H9 (cell line): ENCODE data around the gene FLNC. TPM values are rescaled to one million over a fixed set of nuclear protein-coding genes. Genes with fewer than 3 reads are reported as not detected.

ENCODE experiments used
- DNase-seq: peaks from one replicate; pipeline ENCODE4 v3.0.0-alpha.2; 2017
- H2AFZ ChIP-seq: one replicate; pipeline ENCODE4 v1.6.1; 2013; ENCODE audit warnings: mild to moderate bottlenecking, low read length, control low read depth, moderate library complexity
- H2AK5ac ChIP-seq: 2 replicates; pipeline ENCODE4 v1.6.1; 2013; ENCODE audit warnings: low read length, control low read depth, mixed read lengths; ENCODE audit not compliant: insufficient read length
- H2BK120ac ChIP-seq: one replicate; pipeline ENCODE4 v1.6.1; 2013; ENCODE audit warnings: low read depth, mild to moderate bottlenecking, low read length, control low read depth, inconsistent platforms; ENCODE audit not compliant: poor library complexity, severe bottlenecking
- H2BK12ac ChIP-seq: 2 replicates; pipeline ENCODE4 v1.6.1; 2013; ENCODE audit warnings: low read length, control low read depth, mixed read lengths, low read depth; ENCODE audit not compliant: insufficient read length
- H2BK15ac ChIP-seq: 2 replicates; pipeline ENCODE4 v1.6.1; 2013; ENCODE audit warnings: low read depth, low read length, control low read depth
- H2BK20ac ChIP-seq: one replicate; pipeline ENCODE4 v1.6.1; 2013; ENCODE audit warnings: low read depth, mild to moderate bottlenecking, low read length, control low read depth, inconsistent platforms; ENCODE audit not compliant: poor library complexity, severe bottlenecking
- H2BK5ac ChIP-seq: 2 replicates; pipeline ENCODE4 v1.6.1; 2013; ENCODE audit warnings: low read length, control low read depth, mixed read lengths; ENCODE audit not compliant: insufficient read length
- H3K14ac ChIP-seq: 2 replicates; pipeline ENCODE4 v1.6.1; 2013; ENCODE audit warnings: low read length, control low read depth; ENCODE audit not compliant: insufficient read depth
- H3K18ac ChIP-seq: 2 replicates; pipeline ENCODE4 v1.6.1; 2013; ENCODE audit warnings: low read depth, mild to moderate bottlenecking, mixed read lengths, low read length, control low read depth; ENCODE audit not compliant: insufficient read length
- H3K23ac ChIP-seq: 2 replicates; pipeline ENCODE4 v1.6.1; 2013; ENCODE audit warnings: low read length, control low read depth, mixed read lengths, low read depth; ENCODE audit not compliant: insufficient read length
- H3K23me2 ChIP-seq: 2 replicates; pipeline ENCODE4 v1.6.1; 2013; ENCODE audit warnings: low read depth, mild to moderate bottlenecking, mixed read lengths, low read length, control low read depth; ENCODE audit not compliant: insufficient read length, poor library complexity, severe bottlenecking
- H3K27ac ChIP-seq: 2 replicates; pipeline ENCODE4 v1.5.1; 2013; ENCODE audit warnings: low read length, control low read depth, mixed read lengths, low read depth; ENCODE audit not compliant: insufficient read length
- H3K27me3 ChIP-seq: 2 replicates; pipeline ENCODE4 v1.6.1; 2013; ENCODE audit warnings: low read length, control low read depth, inconsistent platforms; ENCODE audit not compliant: insufficient read depth
- H3K4ac ChIP-seq: 2 replicates; pipeline ENCODE4 v1.6.1; 2013; ENCODE audit warnings: low read depth, mild to moderate bottlenecking, control low read depth, inconsistent platforms, low read length, moderate library complexity
- H3K4me1 ChIP-seq: 2 replicates; pipeline ENCODE4 v1.6.1; 2013; ENCODE audit warnings: low read length, control low read depth, inconsistent platforms; ENCODE audit not compliant: insufficient read depth
- H3K4me2 ChIP-seq: 2 replicates; pipeline ENCODE4 v1.6.1; 2013; ENCODE audit warnings: low read length, control low read depth, mixed read lengths; ENCODE audit not compliant: insufficient read length, insufficient read depth
- H3K56ac ChIP-seq: 2 replicates; pipeline ENCODE4 v1.6.1; 2013; ENCODE audit warnings: low read depth, mild to moderate bottlenecking, mixed read lengths, low read length, control low read depth; ENCODE audit not compliant: insufficient read length
- H3K79me1 ChIP-seq: 2 replicates; pipeline ENCODE4 v1.6.1; 2013; ENCODE audit warnings: low read depth, mild to moderate bottlenecking, moderate library complexity, low read length, control low read depth, inconsistent platforms; ENCODE audit not compliant: insufficient read depth, poor library complexity, severe bottlenecking
- H3K79me2 ChIP-seq: 2 replicates; pipeline ENCODE4 v1.6.1; 2013; ENCODE audit warnings: low read length, control low read depth, inconsistent platforms; ENCODE audit not compliant: insufficient read depth
- H3K9ac ChIP-seq: 2 replicates; pipeline ENCODE4 v1.6.1; 2013; ENCODE audit warnings: low read length, control low read depth, mixed read lengths; ENCODE audit not compliant: insufficient read length; ENCODE audit errors: extremely low read depth
- H3K9me3 ChIP-seq: one replicate; pipeline ENCODE4 v1.6.1; 2013; ENCODE audit warnings: low read depth, low read length, inconsistent platforms; ENCODE audit not compliant: control insufficient read depth
- H3T11ph ChIP-seq: one replicate; pipeline ENCODE4 v1.6.1; 2013; ENCODE audit warnings: mild to moderate bottlenecking, low read length, control low read depth, inconsistent platforms
- H4K20me1 ChIP-seq: one replicate; pipeline ENCODE4 v1.6.1; 2013; ENCODE audit not compliant: control insufficient read depth, insufficient read length, insufficient read depth
- H4K5ac ChIP-seq: 2 replicates; pipeline ENCODE4 v1.6.1; 2013; ENCODE audit warnings: low read depth, mild to moderate bottlenecking, mixed read lengths, low read length, control low read depth; ENCODE audit not compliant: insufficient read length
- H4K8ac ChIP-seq: replicated peaks from 2 replicates; pipeline ENCODE4 v1.6.1; 2013; ENCODE audit warnings: low read length, control low read depth, mixed read lengths, low read depth; ENCODE audit not compliant: insufficient read length
- H4K91ac ChIP-seq: 2 replicates; pipeline ENCODE4 v1.6.1; 2013; ENCODE audit warnings: low read depth, mild to moderate bottlenecking, moderate library complexity, mixed read lengths, low read length, control low read depth; ENCODE audit not compliant: insufficient read length
- H3K27ac Mint-ChIP-seq, 3 experiments: 2 replicates in 2 of 3; 3 replicates in 1 of 3; pipeline ENCODE4 v1.8.0; 2020 to 2021; ENCODE audit warnings: mixed read lengths in 3 of 3, mild to moderate bottlenecking in 1 of 3, moderate library complexity in 1 of 3
- H3K27me3 Mint-ChIP-seq: 2 replicates; pipeline ENCODE4 v1.8.0; 2021; ENCODE audit warnings: low read depth, mild to moderate bottlenecking, moderate library complexity, mixed read lengths
- H3K36me3 Mint-ChIP-seq, 3 experiments: 2 replicates in 2 of 3; 3 replicates in 1 of 3; pipeline ENCODE4 v1.8.0; 2020 to 2021; ENCODE audit warnings: low read depth in 3 of 3, mixed read lengths in 3 of 3; ENCODE audit not compliant: insufficient read depth in 1 of 3
- H3K4me1 Mint-ChIP-seq, 2 experiments: 2 replicates each; pipeline ENCODE4 v1.8.0; 2020; ENCODE audit warnings: mixed read lengths in 2 of 2
- H3K4me3 Mint-ChIP-seq, 2 experiments: 2 replicates in 1 of 2; 3 replicates in 1 of 2; pipeline ENCODE4 v1.8.0; 2020 to 2021; ENCODE audit warnings: mild to moderate bottlenecking in 2 of 2, mixed read lengths in 2 of 2, moderate library complexity in 1 of 2
- H3K9me3 Mint-ChIP-seq, 2 experiments: 2 replicates in 1 of 2; 3 replicates in 1 of 2; pipeline ENCODE4 v1.8.0; 2020; ENCODE audit warnings: mild to moderate bottlenecking in 2 of 2, mixed read lengths in 2 of 2, moderate library complexity in 1 of 2
- CTCF ChIP-seq: fragments of 200-600 bp; sonication (generic); conservative IDR thresholded peaks from 3 replicates; pipeline ENCODE4 v1.8.0; 2021; ENCODE audit warnings: antibody characterized with exemption, mild to moderate bottlenecking
- WGBS: extraction: QIAGEN DNeasy Blood & Tissue Kit; methylation state at CpG from one replicate; pipeline ENCODE4 v1.1.7; 2013; ENCODE audit warnings: missing lambda C conversion rate, low lambda C conversion rate, mixed read lengths; ENCODE audit not compliant: insufficient read length; ENCODE audit errors: extremely low coverage; 5-methylcytosine and 5-hydroxymethylcytosine counted together
- total RNA-seq: library from RNA; stranded (reverse); gene quantifications from 2 replicates; pipeline ENCODE4 v1.2.1, GENCODE V29; 2021

FLNC gene
- total RNA-seq, 1 experiment from 2014 or later, result 12.2 TPM

- peaks cover 0 to 5% (median 2%) of the 10 kb centered on the region in 3 experiments; a peak in 1 of 7 replicates for H3K36me3 Mint-ChIP-seq
- Histone ChIP-seq H3K23me2 (peaks cover 6% of the 10 kb centered on the region), H3K4ac (no peak overlapping the region), H4K91ac (no peak overlapping the region), H2AFZ (no peak overlapping the region), H3K18ac (no peak overlapping the region), H4K20me1 (no peaks in the 10 kb centered on the region), H3K56ac (no peak overlapping the region), H3K4me1 (0 out of 2 replicates have a peak, but pooled peaks cover 5% of the 10 kb centered on the region), H2BK120ac (no peak overlapping the region), H3K14ac (no peak overlapping the region), H3K9ac (no peak overlapping the region), H4K5ac (no peak overlapping the region), H2BK12ac (no peak overlapping the region), H2BK20ac (no peak overlapping the region), H2BK15ac (no peak overlapping the region), H2AK5ac (no peak overlapping the region), H3K79me1 (no peaks in the 10 kb centered on the region), H3K27ac (no peak overlapping the region), H3K27me3 (no peaks in the 10 kb centered on the region), H3K4me2 (no peak overlapping the region), H4K8ac (no peak overlapping the region), H3T11ph (no peak overlapping the region), H2BK5ac (no peak overlapping the region), H3K9me3 (no peaks in the 10 kb centered on the region), H3K23ac (no peak overlapping the region), H3K79me2 (no peaks in the 10 kb centered on the region)
- no CpG with 5 or more reads among the region's 3 CpGs for WGBS
- DNase-seq, result no peak
- H3K4me1 Mint-ChIP-seq, result peaks cover 12 to 20% of the 10 kb centered on the region in 2 experiments
- H3K27me3 Mint-ChIP-seq, result peaks cover 12% of the 10 kb centered on the region
- H3K4me3 Mint-ChIP-seq, result 0 out of 5 replicates have a peak overlapping the region, but pooled peaks of 1 of the 2 experiments have one; percentile 10
- H3K9me3 Mint-ChIP-seq, result peaks cover 10 to 13% of the 10 kb centered on the region in 2 experiments
- no peak overlapping the region for H3K27ac Mint-ChIP-seq
- TF ChIP-seq CTCF, result no peak
These were observed 48.4 kb upstream of the FLNC start for GRCh38 chr7:128781851-128782250.
